Naive thymus-derived CD8-positive, alpha-beta T cell (primary cell): ENCODE measurements around the gene NEURL1B. TPM values are rescaled to one million over a fixed set of nuclear protein-coding genes. Genes with fewer than 3 reads are reported as not detected.

Experiments used
- ATAC-seq, 2 donors: fragments of 150-1000 bp; cut with Tn5 transposase in 1 of 2; sonication (Bioruptor Pico), chemical (Tn5 transposase) in 1 of 2; 1 replicate in 1 of 2; 2 replicates in 1 of 2; pipeline ENCODE4 v1.10.0; 2021; ENCODE audit warnings: mild to moderate bottlenecking in 2 of 2, moderate library complexity in 2 of 2
- POLR2A ChIA-PET: fragments of 350-600 bp; sonication (Branson Sonifier 250); formaldehyde crosslinking; loops from one replicate; lab custom pipeline; 2021; ENCODE audit warnings: antibody characterized with exemption; lab: Charles Lee
- DNase-seq, 10 donors: peaks; one replicate each; pipeline versions ENCODE4 v3.0.0 to v3.0.0-alpha.2; 2020 to 2022
- H3K27ac Mint-ChIP-seq, 10 donors: one replicate each; pipeline ENCODE4 v1.8.0; 2020 to 2022; ENCODE audit warnings: mild to moderate bottlenecking in 10 of 10, mixed read lengths in 10 of 10, moderate library complexity in 4 of 10, inconsistent platforms in 1 of 10
- H3K27me3 Mint-ChIP-seq, 5 donors: one replicate each; pipeline ENCODE4 v1.8.0; 2021 to 2022; ENCODE audit warnings: mixed read lengths in 5 of 5
- H3K36me3 Mint-ChIP-seq, 3 donors: one replicate each; pipeline ENCODE4 v1.8.0; 2020 to 2022; ENCODE audit warnings: mixed read lengths in 3 of 3, mild to moderate bottlenecking in 2 of 3, inconsistent platforms in 1 of 3
- H3K4me1 Mint-ChIP-seq, 4 donors: one replicate each; pipeline ENCODE4 v1.8.0; 2021 to 2022; ENCODE audit warnings: mixed read lengths in 4 of 4
- H3K4me3 Mint-ChIP-seq, 10 donors: one replicate each; pipeline ENCODE4 v1.8.0; 2020 to 2022; ENCODE audit warnings: mild to moderate bottlenecking in 10 of 10, mixed read lengths in 10 of 10, moderate library complexity in 6 of 10, inconsistent platforms in 1 of 10
- H3K9me3 Mint-ChIP-seq, 9 donors: one replicate each; pipeline ENCODE4 v1.8.0; 2020 to 2022; ENCODE audit warnings: mixed read lengths in 9 of 9, mild to moderate bottlenecking in 3 of 9, inconsistent platforms in 1 of 9, moderate library complexity in 1 of 9
- polyA plus RNA-seq, 3 donors: library from polyadenylated mRNA; unstranded; fragments of 300-500 nt; fragmentation: Illumina TruSeq; gene quantifications; one replicate each; pipeline ENCODE4 v1.2.3, GENCODE V29; 2021
- total RNA-seq, 8 experiments: library from RNA in 2 of 8; stranded (reverse) in 2 of 8; gene quantifications; one replicate each; pipeline ENCODE4 v1.2.3 and lab custom pipeline; 2021 to 2026

The NEURL1B gene
- total and polyA plus RNA-seq, 5 experiments from 2014 or later, result 0.06 to 0.49 (median 0.38) TPM; not detected in 2

DNA sequence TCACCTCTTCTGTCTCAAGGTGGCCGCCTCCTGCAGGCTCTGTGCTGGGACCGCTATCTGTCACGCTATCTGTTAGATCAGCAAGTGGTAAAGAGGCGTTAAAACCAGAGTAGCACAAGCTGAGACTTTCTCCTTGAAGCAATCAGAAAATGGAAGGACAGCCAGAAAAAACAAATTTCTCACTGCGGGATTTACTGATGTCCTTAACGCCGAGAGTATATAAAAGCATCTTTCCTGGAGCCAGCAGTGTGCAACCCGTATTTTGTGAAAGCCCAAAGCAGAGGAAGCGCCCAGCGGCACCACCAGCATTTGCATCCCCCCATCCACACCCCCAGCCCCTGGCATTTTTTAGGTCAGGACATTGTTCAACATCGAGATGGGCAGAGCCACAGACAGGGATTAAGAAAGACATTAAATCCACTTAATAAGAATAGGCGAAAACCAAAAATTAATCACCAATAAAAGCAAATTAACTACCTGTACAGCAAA lies 81.3 kb downstream of the NEURL1B start:
- Mint-ChIP-seq H3K4me3 (peak overlapping the region in 2 of 10 donors; percentile 25 to 71), H3K27ac (peak overlapping the region in 3 of 10 donors; percentile 18 to 81 (median 54))
- peak in 1 of 2 donors; percentile 47 for ATAC-seq

DNA sequence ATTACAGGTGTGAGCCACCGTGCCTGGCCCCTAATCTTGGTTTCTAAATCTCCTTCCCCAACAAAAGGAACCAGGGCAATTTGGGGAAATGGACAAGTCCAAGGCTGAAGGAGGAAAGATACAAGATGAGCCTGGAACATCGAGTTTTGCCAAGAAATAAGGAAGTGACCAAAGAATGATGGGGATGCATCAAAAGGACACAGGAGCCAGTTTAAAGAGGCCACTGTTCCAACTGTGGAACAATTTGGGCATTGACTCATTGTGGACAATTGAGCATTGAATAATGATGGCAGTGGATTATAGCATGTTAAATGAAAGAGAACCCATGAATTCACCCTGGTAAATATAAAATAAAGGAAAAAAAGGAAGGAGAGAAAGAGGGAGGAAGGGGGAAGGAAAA lies 82.4 kb downstream of the NEURL1B start:
- Mint-ChIP-seq H3K27ac (no peak overlapping the region), H3K9me3 (no peaks in the 10 kb centered on the region), H3K36me3 (no peaks in the 10 kb centered on the region), H3K4me1 (peaks cover 0 to 17% (median 3%) of the 10 kb centered on the region in 4 donors), H3K27me3 (peaks cover 0 to 1% (median 0%) of the 10 kb centered on the region in 5 donors), H3K4me3 (no peak overlapping the region)
- no peak for DNase-seq
- ATAC-seq, result no peak
- POLR2A ChIA-PET, result interaction anchor here (0.6 to 1.0 kb wide), 2 partner anchors 84 to 243 kb away, joined by 4 to 5 read pairs; no protein-coding TSS in a partner anchor

More for the DNA sequence above, 81.3 kb downstream of the NEURL1B start:
- H3K4me1 Mint-ChIP-seq, result peaks cover 0 to 17% (median 3%) of the 10 kb centered on the region in 4 donors
- H3K9me3 Mint-ChIP-seq, result no peaks in the 10 kb centered on the region
- peaks cover 0 to 1% (median 0%) of the 10 kb centered on the region in 5 donors for H3K27me3 Mint-ChIP-seq
- peak in 2 of 10 donors; percentile 23 to 39 for DNase-seq
- POLR2A ChIA-PET, result interaction anchor here (2.4 kb wide), 1 partner anchor 49 kb away, joined by 7 read pairs; the partner anchor contains the start of gene DUSP1
- H3K36me3 Mint-ChIP-seq, result no peaks in the 10 kb centered on the region

DNA sequence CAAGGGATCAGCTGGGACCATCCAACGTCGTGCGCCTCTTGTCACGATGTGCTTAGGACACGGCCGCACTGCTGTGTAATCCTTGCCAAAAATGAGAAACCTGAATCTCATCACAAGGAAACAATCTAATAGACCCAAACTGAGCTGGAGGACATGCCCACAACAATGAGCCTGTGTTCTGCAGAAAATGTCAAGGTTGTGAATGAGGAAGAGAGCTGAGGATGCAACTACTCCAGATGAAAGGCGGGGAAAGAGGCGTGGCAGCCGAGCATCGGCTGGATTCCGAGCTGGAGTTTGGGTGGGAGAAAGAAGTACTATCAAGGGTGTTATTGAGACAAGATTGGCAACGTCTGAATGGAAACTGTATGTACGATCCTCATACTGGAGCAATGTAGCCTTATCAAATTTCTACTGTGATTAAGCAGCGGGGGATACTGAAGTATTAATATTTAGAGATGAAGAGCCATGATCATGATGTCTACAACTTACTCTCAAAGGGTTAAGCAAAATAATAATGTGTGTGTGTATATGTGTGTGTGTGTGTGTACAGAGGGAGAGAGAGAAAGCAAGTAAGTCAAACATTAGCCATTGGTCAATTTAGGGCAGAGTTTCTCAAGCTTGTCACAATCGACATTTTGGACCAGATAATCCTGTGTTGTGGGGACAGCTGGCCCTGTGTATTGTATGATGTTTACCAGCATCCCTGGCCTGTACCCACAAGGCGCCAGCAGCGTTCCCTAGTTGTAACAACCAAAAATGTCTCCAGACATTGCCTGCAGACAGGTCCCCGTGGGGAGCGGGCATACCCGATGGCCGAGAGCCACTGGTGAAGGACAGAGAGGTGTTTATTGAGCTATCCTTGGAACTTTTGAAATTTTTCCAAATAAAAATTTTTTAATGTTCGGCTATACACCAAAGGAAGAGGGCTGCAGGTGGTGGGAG lies 83.5 kb downstream of the NEURL1B start:
- H3K27ac Mint-ChIP-seq, result no peak overlapping the region
- ATAC-seq (no peak), DNase-seq (no peak)
- H3K4me1 Mint-ChIP-seq, result peaks cover 0 to 17% (median 3%) of the 10 kb centered on the region in 4 donors
- no peaks in the 10 kb centered on the region for H3K9me3 Mint-ChIP-seq
- peaks cover 0 to 1% (median 0%) of the 10 kb centered on the region in 5 donors for H3K27me3 Mint-ChIP-seq
- H3K4me3 Mint-ChIP-seq, result no peak overlapping the region
- no peaks in the 10 kb centered on the region for H3K36me3 Mint-ChIP-seq
- POLR2A ChIA-PET, result interaction anchor here (0.5 to 1.0 kb wide), 3 partner anchors 40 to 438 kb away, joined by 3 to 5 read pairs (median 4); no protein-coding TSS in a partner anchor

DNA sequence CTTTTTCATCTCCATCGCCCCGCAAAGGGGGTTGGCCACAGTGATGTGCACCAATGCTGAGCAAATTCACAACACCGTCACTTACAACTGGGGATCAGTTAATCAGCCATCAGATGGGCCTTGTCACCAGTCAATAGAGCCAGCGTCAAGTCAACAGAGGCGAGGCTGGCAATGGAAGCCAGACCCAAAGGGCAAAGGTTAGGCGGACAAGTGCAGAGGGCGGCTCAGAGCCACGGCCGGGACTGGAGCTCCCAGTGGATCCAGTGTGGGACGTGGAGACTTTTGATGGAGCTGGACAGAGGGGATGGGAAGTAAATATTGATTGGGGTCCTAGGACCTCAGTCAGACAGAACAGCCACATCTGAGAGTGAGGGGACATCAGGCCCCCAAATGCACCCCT lies 84.2 kb downstream of the NEURL1B start:
- DNase-seq (no peak), ATAC-seq (no peak)
- peaks cover 0 to 1% (median 0%) of the 10 kb centered on the region in 5 donors for H3K27me3 Mint-ChIP-seq
- H3K27ac Mint-ChIP-seq, result peak overlapping the region in 1 of 10 donors; percentile 17
- no peaks in the 10 kb centered on the region for H3K36me3 Mint-ChIP-seq
- H3K9me3 Mint-ChIP-seq, result no peaks in the 10 kb centered on the region
- no peak overlapping the region for H3K4me3 Mint-ChIP-seq
- POLR2A ChIA-PET, result interaction anchor here (1.0 kb wide), 1 partner anchor 39 kb away, joined by 3 read pairs; no protein-coding TSS in a partner anchor
- peaks cover 0 to 17% (median 3%) of the 10 kb centered on the region in 4 donors for H3K4me1 Mint-ChIP-seq

DNA sequence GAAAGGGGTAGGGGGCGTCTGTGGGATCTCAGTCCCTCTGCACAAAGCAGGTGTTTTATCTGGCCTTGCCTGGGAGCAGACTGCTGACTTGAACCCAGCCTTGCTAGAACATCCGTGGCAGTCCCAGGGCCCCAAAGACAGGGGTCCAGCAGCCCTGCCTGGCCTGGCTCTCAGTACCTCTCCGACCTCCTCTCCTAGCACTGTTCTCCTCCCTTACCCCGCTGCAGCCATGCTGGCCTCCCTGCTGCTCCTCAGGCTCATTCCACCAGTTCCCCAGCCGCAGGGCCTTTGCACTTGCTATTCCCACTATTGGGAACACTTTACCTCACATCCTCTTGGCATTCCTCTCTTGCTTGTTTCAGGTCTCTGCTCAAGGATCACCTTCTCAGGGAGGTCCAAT lies 84.7 kb downstream of the NEURL1B start:
- POLR2A ChIA-PET, result no interaction called here
- Mint-ChIP-seq H3K36me3 (no peaks in the 10 kb centered on the region), H3K9me3 (no peaks in the 10 kb centered on the region), H3K4me3 (no peak overlapping the region), H3K27ac (peak overlapping the region in 2 of 10 donors; percentile 69 to 80), H3K27me3 (peaks cover 0 to 1% (median 0%) of the 10 kb centered on the region in 5 donors), H3K4me1 (peaks cover 0 to 17% (median 3%) of the 10 kb centered on the region in 4 donors)
- DNase-seq (no peak), ATAC-seq (no peak)

DNA sequence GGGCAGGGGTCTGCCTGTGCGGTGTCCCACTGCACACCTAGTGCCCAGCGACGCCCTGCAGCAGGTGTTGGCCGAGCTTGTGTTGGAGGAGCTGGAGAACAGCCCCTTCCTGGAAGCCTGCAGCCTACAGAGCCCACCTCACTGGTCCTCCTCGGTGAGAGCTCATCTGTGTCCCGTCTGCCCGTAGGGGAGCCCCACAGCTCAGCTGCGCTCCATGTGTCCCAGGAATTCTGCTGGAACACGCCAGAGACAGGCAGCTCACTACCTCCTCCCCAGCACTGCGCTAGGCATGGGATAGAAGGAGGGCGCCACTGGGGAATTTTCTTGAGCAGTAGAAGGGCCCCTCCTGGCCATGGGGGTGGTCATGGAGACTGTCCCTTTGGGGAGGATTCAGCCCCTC lies 85.9 kb downstream of the NEURL1B start:
- H3K27ac Mint-ChIP-seq, result peak overlapping the region in 1 of 10 donors; percentile 33
- peaks cover 0 to 1% (median 0%) of the 10 kb centered on the region in 5 donors for H3K27me3 Mint-ChIP-seq
- POLR2A ChIA-PET, result interaction anchor here (0.9 kb wide), 1 partner anchor 43 kb away, joined by 3 read pairs; no protein-coding TSS in a partner anchor
- H3K4me1 Mint-ChIP-seq, result peaks cover 0 to 10% (median 1%) of the 10 kb centered on the region in 4 donors
- H3K4me3 Mint-ChIP-seq, result no peak overlapping the region
- ATAC-seq (no peak), DNase-seq (no peak)
- no peaks in the 10 kb centered on the region for H3K9me3 Mint-ChIP-seq
- no peaks in the 10 kb centered on the region for H3K36me3 Mint-ChIP-seq

DNA sequence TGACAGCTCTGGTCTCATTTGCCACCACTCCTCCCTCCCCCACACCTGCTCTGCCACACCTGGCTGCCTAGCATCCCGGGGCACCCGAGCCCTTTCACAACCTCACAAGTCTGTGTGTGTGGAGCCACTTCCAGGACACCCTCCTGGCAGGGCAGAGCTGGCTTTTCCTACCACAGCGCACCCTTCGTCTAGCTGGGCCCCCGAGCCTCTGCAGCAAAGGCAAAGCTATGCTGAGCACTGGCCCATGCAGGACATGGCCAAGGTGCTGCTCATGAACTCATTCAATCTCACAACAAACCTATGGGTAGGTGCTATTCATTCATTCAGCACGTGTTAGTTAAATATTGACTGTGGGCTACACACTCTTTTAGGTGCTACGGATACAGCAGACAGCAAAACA lies 86.5 kb downstream of the NEURL1B start:
- ATAC-seq (no peak), DNase-seq (no peak)
- peaks cover 0 to 4% (median under 1%) of the 10 kb centered on the region in 4 donors for H3K4me1 Mint-ChIP-seq
- H3K27me3 Mint-ChIP-seq, result peaks cover 0 to 1% (median 0%) of the 10 kb centered on the region in 5 donors
- peak overlapping the region in 2 of 10 donors; percentile 23 to 90 for H3K27ac Mint-ChIP-seq
- POLR2A ChIA-PET, result interaction anchor here (0.7 to 0.9 kb wide), 2 partner anchors 37 to 43 kb away, joined by 3 read pairs; no protein-coding TSS in a partner anchor
- no peaks in the 10 kb centered on the region for H3K9me3 Mint-ChIP-seq
- no peaks in the 10 kb centered on the region for H3K36me3 Mint-ChIP-seq
- no peak overlapping the region for H3K4me3 Mint-ChIP-seq

DNA sequence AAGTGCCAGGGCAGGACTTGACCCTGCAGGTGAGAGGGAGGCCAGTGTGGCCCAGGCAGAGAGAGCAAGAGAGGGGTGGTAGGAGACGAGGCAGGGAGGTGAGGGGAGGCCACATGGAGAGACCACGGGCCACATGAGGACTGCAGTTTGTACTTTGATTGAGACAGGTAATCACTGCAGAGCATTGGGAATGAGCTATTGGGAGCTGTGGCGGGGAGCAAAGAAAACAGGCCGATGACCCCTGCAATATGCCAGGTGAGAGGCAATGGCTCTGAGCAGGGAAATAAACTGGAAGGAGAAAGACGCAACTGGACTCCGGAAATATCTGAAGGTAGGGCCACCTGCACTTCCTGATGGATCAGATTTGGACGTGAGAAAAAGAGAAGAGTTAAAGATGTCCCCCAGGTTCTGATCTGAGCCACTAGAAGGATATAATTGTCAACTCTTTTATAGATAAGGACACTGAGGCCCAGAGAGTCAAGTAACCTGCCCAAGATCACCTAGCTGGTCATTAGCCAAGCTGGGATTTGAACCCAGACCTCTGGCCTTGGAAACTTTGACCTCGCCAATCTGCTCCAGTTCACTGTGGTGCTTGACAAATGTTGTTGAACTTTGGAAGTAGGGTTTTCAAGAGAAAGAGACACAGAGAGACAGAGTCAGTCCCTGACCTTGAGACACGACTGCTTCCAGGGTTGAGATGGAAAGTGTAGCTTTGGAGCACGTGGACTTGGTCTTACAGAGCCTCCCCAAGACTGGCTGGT lies 87.6 kb downstream of the NEURL1B start:
- POLR2A ChIA-PET, result interaction anchor here (0.6 kb wide), 1 partner anchor 66 kb away, joined by 9 read pairs; no protein-coding TSS in a partner anchor
- Mint-ChIP-seq H3K36me3 (no peaks in the 10 kb centered on the region), H3K4me1 (no peaks in the 10 kb centered on the region), H3K27me3 (peaks cover 0 to under 1% (median 0%) of the 10 kb centered on the region in 5 donors), H3K27ac (peak overlapping the region in 3 of 10 donors; percentile 23 to 46 (median 24)), H3K4me3 (no peak overlapping the region), H3K9me3 (no peaks in the 10 kb centered on the region)
- DNase-seq (no peak), ATAC-seq (no peak)

DNA sequence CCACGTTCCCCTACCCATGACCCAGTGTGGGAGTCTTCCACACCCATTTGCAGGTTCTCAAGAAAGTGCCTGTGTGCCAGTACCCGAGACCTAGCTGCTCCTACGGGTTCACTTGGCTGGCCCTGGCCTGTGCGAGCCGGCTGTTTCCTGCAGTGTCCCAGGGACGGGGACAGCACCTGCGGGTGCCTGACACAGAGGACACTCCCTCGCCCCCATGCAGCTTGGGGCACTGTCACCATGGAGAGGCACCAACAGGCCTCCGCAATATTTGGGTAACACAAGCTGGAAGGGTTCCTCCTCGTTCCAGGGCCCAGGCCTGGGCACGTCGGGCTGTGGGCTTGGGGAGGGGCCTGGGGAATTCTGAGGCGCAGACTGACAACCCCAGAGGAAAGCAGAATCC lies 88.5 kb downstream of the NEURL1B start:
- Mint-ChIP-seq H3K36me3 (no peaks in the 10 kb centered on the region), H3K27me3 (no peaks in the 10 kb centered on the region), H3K9me3 (no peaks in the 10 kb centered on the region), H3K4me3 (no peak overlapping the region), H3K27ac (peak overlapping the region in 1 of 10 donors; percentile 46), H3K4me1 (no peaks in the 10 kb centered on the region)
- DNase-seq (no peak), ATAC-seq (no peak)
- POLR2A ChIA-PET, result no interaction called here

DNA sequence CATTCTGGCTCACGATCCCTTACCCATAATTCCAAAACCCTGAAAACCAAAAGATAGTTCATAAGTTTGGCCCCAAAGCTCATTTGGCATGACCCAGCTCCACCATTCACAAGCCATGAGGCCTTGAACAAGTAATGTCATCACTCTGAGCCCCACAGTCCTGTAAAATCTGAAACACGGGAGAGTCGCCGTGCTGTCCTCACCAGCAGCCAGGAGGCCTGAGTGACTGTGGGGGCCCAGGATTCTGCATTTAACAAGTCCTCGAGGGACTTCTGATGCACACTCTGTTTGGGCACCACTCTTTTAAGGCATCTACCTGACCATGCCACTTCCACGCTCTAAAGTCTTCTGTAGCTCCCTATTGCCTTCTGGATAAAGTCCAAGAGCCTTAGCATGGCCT lies 89.2 kb downstream of the NEURL1B start:
- POLR2A ChIA-PET, result no interaction called here
- peak overlapping the region in 3 of 10 donors; percentile 12 to 63 (median 24) for H3K27ac Mint-ChIP-seq
- no peaks in the 10 kb centered on the region for H3K27me3 Mint-ChIP-seq
- no peaks in the 10 kb centered on the region for H3K36me3 Mint-ChIP-seq
- DNase-seq, result no peak
- H3K4me1 Mint-ChIP-seq, result no peaks in the 10 kb centered on the region
- H3K4me3 Mint-ChIP-seq, result no peak overlapping the region
- H3K9me3 Mint-ChIP-seq, result no peaks in the 10 kb centered on the region
- no peak for ATAC-seq

DNA sequence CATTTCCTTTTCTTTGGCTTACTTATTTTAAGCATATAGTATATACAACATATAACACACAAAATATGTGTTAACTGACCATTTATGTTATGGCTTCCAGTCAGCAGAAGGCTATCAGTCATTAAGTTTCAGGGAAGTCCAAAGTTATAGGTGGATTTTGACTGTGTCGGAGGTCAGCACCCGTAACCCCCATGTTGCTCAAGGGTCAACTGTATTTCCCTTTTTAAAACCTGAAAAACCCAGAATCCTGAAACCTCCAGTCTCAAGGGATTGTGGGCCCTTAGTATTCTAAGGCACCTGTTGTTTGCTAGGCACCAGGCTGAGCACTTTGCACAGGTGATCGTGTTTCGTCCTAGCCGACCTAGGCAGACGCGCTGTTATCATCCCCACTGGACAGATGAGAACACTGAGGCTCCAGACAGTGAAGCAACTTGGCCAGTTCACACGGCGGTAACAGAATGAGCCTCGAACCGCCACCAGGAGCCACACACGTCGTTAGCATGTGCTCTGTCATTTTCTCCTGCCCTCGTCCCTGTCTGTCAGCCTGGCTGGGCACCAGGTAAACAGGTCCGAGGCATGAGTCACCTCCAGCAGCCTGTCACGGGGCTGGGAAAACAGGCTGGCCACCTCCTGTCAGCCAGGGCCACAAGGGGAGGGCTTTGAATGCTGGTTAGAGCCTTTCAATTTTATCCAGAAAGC lies 90.1 kb downstream of the NEURL1B start:
- no peak overlapping the region for H3K4me3 Mint-ChIP-seq
- no peak for ATAC-seq
- H3K36me3 Mint-ChIP-seq, result no peaks in the 10 kb centered on the region
- no peaks in the 10 kb centered on the region for H3K4me1 Mint-ChIP-seq
- no peaks in the 10 kb centered on the region for H3K27me3 Mint-ChIP-seq
- peak overlapping the region in 6 of 10 donors; percentile 45 to 70 (median 58) for H3K27ac Mint-ChIP-seq
- H3K9me3 Mint-ChIP-seq, result no peaks in the 10 kb centered on the region
- DNase-seq, result no peak
- POLR2A ChIA-PET, result no interaction called here
